Measurements from ENCODE around the gene HIBADH. TPM values are rescaled to one million over a fixed set of nuclear protein-coding genes. Genes with fewer than 3 reads are reported as not detected.
"Not testable (repeated sequence)": the region's sequence is repeated elsewhere in the genome, so short reads cannot be mapped to it uniquely, and the experiment has no call there.

HIBADH gene
- total RNA-seq, 2 experiments from 2014 or later: 12.8 TPM

DNA sequence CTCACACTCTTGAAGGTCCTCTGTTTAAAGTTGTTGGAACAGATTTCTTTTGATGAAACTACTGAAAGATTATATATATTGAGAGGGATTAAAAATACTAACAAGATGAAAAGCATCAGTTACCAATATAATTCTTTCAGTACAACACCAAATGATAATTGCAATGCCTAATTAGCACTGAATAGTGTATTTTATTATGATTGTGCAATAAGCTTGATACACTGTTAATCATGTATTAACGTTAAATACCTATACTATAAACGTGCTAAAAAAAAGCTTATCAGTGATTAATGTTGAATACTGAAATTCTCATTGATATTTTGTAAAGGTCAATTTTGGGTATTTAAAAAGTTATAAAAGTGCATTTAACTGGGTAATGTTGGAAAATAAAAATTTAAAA lies 61.5 kb downstream of the HIBADH start:
- Mint-ChIP-seq H3K27ac (no peak overlapping the region), H3K27me3 (no peaks in the 10 kb centered on the region), H3K4me1 (no peaks in the 10 kb centered on the region), H3K36me3 (ENCODE audit: low read depth) (no peaks in the 10 kb centered on the region), H3K9me3 (no peaks in the 10 kb centered on the region), H3K4me3 (no peak overlapping the region)
- DNase-seq: no peak
- CTCF ChIA-PET: no interaction called here
- POLR2A ChIA-PET: no interaction called here

DNA sequence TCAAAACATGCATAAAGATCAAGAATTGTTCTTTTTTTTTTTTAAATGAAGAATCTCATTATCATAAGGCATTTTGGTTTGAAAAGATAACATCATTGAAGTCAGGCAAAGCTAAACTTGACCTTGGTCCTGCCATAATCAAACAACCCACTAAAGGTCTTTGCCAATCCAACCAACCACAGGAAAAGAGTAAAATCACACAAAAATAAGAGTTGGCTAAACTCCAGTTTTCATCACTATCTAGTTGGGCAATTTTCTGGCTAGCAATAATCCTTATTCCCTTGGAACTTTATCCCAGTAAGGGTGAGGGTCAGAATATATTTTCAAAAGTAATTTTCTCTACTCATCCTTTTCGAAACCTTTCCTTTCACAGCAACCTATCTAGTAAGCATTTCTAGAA lies 62.4 kb downstream of the HIBADH start:
- H3K27me3 Mint-ChIP-seq: no peaks in the 10 kb centered on the region
- POLR2A ChIA-PET: no interaction called here
- CTCF ChIA-PET: no interaction called here
- no peaks in the 10 kb centered on the region for H3K9me3 Mint-ChIP-seq
- no peaks in the 10 kb centered on the region for H3K36me3 Mint-ChIP-seq (ENCODE audit: low read depth)
- no peak overlapping the region for H3K4me3 Mint-ChIP-seq
- no peaks in the 10 kb centered on the region for H3K4me1 Mint-ChIP-seq
- H3K27ac Mint-ChIP-seq: no peak overlapping the region
- no peak for DNase-seq

DNA sequence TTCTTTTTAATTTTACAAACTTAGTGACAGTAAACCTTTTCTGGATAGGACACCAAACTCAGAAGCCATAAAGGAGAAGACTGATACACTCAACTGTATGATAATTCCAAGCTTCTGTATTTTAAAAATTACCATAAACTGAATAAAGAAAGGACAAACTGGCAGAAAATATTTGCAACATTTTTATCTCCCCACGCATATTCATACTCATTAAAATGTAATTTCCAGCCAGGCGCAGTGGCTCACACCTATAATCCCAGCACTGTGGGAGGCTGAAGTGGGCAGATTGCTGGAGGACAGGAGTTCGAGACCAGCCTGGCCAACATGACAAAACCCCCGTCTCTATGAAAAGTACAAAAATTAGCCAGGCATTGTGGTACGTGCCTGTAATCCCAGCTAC lies 67.7 kb downstream of the HIBADH start:
- no peaks in the 10 kb centered on the region for H3K27me3 Mint-ChIP-seq
- no peak for DNase-seq
- no peaks in the 10 kb centered on the region for H3K36me3 Mint-ChIP-seq (ENCODE audit: low read depth)
- POLR2A ChIA-PET: no interaction called here
- no peak overlapping the region for H3K4me3 Mint-ChIP-seq
- no peak overlapping the region for H3K27ac Mint-ChIP-seq
- CTCF ChIA-PET: no interaction called here
- H3K9me3 Mint-ChIP-seq: no peaks in the 10 kb centered on the region
- no peaks in the 10 kb centered on the region for H3K4me1 Mint-ChIP-seq

DNA sequence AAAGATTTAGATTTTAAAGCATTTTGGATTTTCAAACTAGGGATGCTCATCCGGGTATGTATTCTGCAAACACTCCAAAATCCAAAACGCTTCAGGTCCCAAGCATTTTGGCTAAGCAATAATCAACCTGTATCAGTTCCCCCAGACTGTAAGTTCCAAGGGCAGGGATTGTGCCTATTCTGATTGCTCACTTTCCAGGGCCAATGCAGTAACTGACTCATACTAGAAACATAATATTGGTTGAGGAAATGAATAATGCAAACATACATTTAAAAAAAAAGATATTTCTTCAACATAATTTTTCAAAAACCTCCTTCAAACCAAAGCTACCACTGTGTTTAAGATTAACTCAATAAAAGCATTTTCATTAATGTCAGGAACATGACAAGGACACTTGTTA lies 69.5 kb downstream of the HIBADH start:
- Mint-ChIP-seq H3K4me1 (no peaks in the 10 kb centered on the region), H3K27me3 (no peaks in the 10 kb centered on the region), H3K9me3 (no peaks in the 10 kb centered on the region), H3K36me3 (ENCODE audit: low read depth) (no peaks in the 10 kb centered on the region), H3K4me3 (no peak overlapping the region), H3K27ac (no peak overlapping the region)
- DNase-seq: no peak
- ChIA-PET CTCF (no interaction called here), POLR2A (no interaction called here)

DNA sequence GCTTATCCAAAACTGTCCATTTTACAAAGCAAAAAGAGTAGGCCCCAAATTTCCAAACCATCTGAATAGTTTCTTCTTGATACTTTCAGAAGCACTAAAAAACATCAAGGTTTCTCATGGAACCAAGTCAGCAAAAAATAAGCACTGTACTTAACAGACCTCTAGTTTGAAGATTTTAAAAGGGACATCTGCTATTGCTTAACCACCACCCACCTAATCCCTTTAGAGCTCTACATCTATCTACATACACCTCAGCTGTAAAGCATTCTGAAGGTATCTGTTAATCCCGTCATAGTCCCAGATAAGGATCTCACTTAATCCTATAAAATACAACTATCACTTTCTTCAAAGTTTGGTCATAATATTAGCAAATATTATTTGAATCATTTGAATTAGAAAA lies 72.3 kb downstream of the HIBADH start:
- H3K4me1 Mint-ChIP-seq: no peaks in the 10 kb centered on the region
- H3K27me3 Mint-ChIP-seq: peaks cover 3% of the 10 kb centered on the region
- DNase-seq: no peak
- H3K4me3 Mint-ChIP-seq: no peak overlapping the region
- ChIA-PET POLR2A (no interaction called here), CTCF (interaction anchor here (0.8 kb wide), 1 partner anchor 16 kb away, joined by 3 read pairs; no protein-coding TSS in a partner anchor)
- no peak overlapping the region for H3K27ac Mint-ChIP-seq
- no peaks in the 10 kb centered on the region for H3K36me3 Mint-ChIP-seq (ENCODE audit: low read depth)
- no peaks in the 10 kb centered on the region for H3K9me3 Mint-ChIP-seq

DNA sequence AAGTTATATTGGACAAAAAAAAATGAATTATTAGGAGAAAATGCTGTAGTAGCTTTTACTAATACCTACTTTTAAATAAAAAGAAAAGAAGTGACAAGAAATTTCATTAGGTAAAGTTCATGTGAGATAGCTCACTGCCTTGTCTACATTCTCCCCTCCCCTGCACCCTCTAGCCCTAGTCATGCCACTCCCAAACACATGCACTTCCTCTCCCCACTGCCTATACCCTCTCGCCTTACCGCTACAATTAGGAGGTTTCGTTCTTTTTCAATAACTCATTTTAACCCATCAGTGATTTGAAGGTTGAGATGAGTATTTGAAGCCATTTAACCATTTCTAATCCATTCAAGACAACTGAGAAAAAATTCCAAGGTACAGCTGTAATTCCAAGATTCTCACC lies 75.3 kb downstream of the HIBADH start:
- CTCF ChIA-PET: no interaction called here

DNA sequence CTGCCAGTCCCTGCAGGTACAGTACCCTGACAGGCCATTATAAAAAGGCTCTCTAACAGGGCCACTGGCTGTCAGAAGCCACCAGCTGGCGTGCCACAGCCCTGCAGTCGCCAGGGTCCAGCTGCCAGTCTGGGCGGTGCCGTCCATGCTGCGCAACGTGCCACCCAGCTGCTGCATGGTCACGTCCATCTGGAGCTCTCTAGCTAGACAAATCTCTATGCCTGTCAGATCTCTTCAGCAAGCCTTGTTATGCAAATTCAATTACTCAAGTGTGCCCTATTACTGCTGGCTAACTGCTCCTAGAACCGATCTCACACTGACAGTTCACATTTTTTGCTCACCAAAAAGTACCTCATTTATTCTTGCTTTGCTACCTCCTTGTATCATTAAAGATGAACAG lies 75.9 kb downstream of the HIBADH start:
- ChIA-PET POLR2A (no interaction called here), CTCF (interaction anchor here (0.5 kb wide), 1 partner anchor 21 kb away, joined by 4 read pairs; no protein-coding TSS in a partner anchor)
- no peaks in the 10 kb centered on the region for H3K36me3 Mint-ChIP-seq (ENCODE audit: low read depth)
- H3K9me3 Mint-ChIP-seq: no peaks in the 10 kb centered on the region
- no peaks in the 10 kb centered on the region for H3K4me1 Mint-ChIP-seq
- peaks cover 3% of the 10 kb centered on the region for H3K27me3 Mint-ChIP-seq
- no peak overlapping the region for H3K4me3 Mint-ChIP-seq
- DNase-seq: no peak
- H3K27ac Mint-ChIP-seq: no peak overlapping the region

More for the DNA sequence above, 75.3 kb downstream of the HIBADH start:
- Mint-ChIP-seq H3K4me3 (no peak overlapping the region), H3K4me1 (no peaks in the 10 kb centered on the region), H3K27me3 (peaks cover 3% of the 10 kb centered on the region), H3K36me3 (ENCODE audit: low read depth) (no peaks in the 10 kb centered on the region), H3K9me3 (no peaks in the 10 kb centered on the region), H3K27ac (no peak overlapping the region)
- POLR2A ChIA-PET: no interaction called here
- no peak for DNase-seq

DNA sequence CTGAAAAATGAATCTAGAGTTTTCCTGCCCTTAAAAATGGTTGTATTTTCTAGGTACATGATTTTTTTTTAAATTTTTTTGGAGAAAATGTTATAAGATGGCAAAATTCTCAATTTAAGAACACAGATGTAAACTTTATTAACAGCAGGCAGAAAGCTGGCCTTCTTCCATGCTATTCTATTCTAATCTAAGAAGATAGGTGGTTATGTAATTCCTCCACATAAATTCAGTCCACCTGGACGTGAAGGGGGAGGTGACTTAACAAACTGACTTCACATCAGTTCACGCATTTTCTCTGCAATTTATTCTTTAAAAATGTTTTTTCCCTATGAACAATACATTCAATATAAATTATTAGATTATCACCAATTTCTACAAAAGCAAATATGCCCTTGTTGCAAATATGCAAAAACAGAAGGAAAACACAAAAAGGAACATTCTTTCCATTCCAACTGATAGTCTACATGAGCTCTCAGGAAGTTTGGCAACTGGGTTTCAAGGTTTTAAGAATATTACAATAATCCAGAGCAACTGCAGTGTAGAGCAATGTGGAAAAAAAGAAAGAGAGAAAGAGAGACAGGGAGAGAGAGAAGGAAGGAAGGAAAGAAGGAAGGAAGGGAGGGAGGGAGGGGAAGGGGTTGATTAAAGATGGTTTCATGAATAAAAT lies 76.8 kb downstream of the HIBADH start:
- Mint-ChIP-seq H3K9me3 (no peaks in the 10 kb centered on the region), H3K4me1 (no peaks in the 10 kb centered on the region), H3K27me3 (peaks cover 3% of the 10 kb centered on the region), H3K36me3 (ENCODE audit: low read depth) (no peaks in the 10 kb centered on the region), H3K27ac (no peak overlapping the region), H3K4me3 (no peak overlapping the region)
- POLR2A ChIA-PET: no interaction called here
- DNase-seq: no peak
- CTCF ChIA-PET: interaction anchor here (0.5 kb wide), 1 partner anchor 22 kb away, joined by 4 read pairs; no protein-coding TSS in a partner anchor

DNA sequence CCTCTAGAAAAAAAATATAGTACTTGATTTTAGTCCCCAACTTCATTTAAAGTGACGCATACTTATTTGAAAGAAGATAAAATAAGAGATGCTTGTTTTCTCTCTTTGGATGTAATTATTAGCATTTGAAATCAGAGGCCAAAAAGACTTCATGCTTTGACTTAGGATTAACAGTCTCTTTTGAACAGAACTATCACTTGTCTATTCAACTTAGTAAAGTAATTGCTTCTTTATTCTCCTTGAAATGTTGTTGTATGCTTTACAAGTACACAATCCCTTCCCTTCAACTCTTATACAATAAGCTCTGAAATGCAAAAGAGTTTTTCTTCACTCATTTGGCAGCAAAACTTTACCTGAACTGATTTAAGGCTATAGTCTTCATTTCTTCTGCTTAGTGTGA lies 80.8 kb downstream of the HIBADH start:
- POLR2A ChIA-PET: no interaction called here
- CTCF ChIA-PET: no interaction called here
- H3K27me3 Mint-ChIP-seq: no peaks in the 10 kb centered on the region

DNA sequence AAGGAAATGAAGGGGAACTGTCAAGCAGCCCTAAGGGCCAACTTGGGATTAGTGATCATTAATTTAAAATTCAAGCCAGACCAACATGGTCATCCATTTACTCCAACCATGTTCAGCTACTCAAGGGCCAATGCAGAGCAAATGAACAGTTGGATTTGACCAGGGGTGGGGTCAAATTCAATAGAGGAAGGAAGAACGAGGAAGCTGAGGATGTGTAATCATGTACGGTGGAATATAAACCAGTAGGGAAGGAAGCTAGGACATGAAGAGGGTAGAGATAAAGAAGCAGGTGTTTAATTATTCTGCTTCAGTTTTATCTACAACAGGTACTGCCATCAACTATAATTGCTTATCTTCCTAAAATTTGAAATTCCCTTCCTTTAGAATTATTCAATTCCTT lies 81.6 kb downstream of the HIBADH start:
- H3K4me3 Mint-ChIP-seq: no peak overlapping the region
- H3K9me3 Mint-ChIP-seq: no peaks in the 10 kb centered on the region
- DNase-seq: no peak
- H3K27ac Mint-ChIP-seq: no peak overlapping the region
- H3K4me1 Mint-ChIP-seq: no peaks in the 10 kb centered on the region
- ChIA-PET POLR2A (no interaction called here), CTCF (interaction anchor here (1.1 kb wide), 1 partner anchor 11 kb away, joined by 3 read pairs; no protein-coding TSS in a partner anchor)
- H3K36me3 Mint-ChIP-seq (ENCODE audit: low read depth): no peaks in the 10 kb centered on the region
- no peaks in the 10 kb centered on the region for H3K27me3 Mint-ChIP-seq

More for the DNA sequence above, 80.8 kb downstream of the HIBADH start:
- DNase-seq: no peak
- Mint-ChIP-seq H3K36me3 (ENCODE audit: low read depth) (no peaks in the 10 kb centered on the region), H3K9me3 (no peaks in the 10 kb centered on the region), H3K27ac (no peak overlapping the region), H3K4me3 (no peak overlapping the region), H3K4me1 (no peaks in the 10 kb centered on the region)

DNA sequence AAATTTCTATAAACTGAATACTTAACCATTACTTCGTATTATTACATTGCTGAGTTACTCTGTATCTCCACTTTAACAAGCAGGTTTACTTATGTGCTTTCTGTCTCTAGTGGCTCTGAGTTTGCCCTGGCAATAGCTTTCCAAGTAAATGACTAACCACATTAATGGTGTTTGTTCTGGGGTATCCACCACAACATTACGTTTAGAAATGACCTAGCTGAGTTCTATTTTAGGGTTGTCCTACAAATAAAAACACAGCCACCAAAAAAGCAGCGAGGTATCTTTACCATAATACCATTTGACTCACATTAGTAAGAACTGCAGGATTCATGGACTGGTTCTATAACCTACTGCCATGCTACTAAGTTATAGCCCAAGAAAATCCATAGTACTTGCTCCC lies 83.1 kb downstream of the HIBADH start:
- Mint-ChIP-seq H3K27ac (no peak overlapping the region), H3K27me3 (no peaks in the 10 kb centered on the region)
- CTCF ChIA-PET: no interaction called here

DNA sequence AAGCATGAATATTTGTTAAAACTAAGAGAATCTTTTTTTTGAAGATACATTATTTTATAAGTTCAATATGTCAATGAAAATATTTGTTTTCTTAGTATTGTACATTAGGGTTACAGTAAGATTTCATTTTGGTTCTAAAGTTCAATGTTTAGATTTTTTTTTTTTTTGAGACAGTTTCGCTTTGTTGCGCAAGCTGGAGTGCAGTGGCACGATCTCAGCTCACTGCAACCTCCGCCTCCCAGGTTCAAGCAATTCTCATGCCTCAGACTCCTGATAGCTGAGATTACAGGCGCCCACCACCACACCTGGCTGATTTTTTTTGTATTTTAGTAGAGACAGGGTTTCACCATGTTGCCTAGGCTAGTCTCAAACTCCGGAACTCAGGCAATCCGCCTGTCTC lies 84.5 kb downstream of the HIBADH start:
- H3K9me3 Mint-ChIP-seq; H3K4me1 Mint-ChIP-seq; H3K4me3 Mint-ChIP-seq; POLR2A ChIA-PET; H3K27me3 Mint-ChIP-seq; H3K36me3 Mint-ChIP-seq (ENCODE audit: low read depth); DNase-seq; CTCF ChIA-PET; H3K27ac Mint-ChIP-seq: not testable (repeated sequence)

More for the DNA sequence above, 83.1 kb downstream of the HIBADH start:
- Mint-ChIP-seq H3K36me3 (ENCODE audit: low read depth) (no peaks in the 10 kb centered on the region), H3K9me3 (no peaks in the 10 kb centered on the region), H3K4me1 (no peaks in the 10 kb centered on the region), H3K4me3 (no peak overlapping the region)
- DNase-seq: no peak
- POLR2A ChIA-PET: no interaction called here

DNA sequence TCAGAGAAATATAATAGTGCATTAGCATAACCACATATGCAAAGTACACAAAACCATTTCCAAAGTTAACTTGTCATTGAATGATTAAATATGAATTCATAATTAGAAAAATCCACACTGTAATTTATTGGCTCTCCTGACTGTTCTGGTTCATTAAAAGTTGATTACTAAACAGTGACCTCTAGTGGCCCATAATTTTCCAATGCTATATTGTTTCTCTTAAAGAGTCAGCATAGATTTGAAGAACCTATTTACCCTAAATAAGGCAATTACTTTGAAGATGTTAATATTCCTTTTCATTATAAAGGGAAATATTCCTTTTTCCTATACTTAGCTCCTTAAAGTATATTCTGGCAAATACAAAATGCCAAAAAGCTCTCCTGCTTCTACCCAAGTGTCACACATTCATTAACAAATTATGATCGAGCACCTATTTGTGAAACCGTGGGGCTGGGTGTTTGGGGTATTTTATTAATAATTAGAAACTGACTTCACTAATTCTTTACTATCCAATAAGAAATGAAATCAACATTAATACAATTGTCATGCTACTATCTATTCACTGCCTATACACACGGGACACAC lies 86.2 kb downstream of the HIBADH start:
- Mint-ChIP-seq H3K27me3 (no peaks in the 10 kb centered on the region), H3K36me3 (ENCODE audit: low read depth) (no peaks in the 10 kb centered on the region), H3K4me3 (no peak overlapping the region), H3K4me1 (no peaks in the 10 kb centered on the region), H3K9me3 (no peaks in the 10 kb centered on the region), H3K27ac (no peak overlapping the region)
- ChIA-PET CTCF (no interaction called here), POLR2A (no interaction called here)
- DNase-seq: no peak

DNA sequence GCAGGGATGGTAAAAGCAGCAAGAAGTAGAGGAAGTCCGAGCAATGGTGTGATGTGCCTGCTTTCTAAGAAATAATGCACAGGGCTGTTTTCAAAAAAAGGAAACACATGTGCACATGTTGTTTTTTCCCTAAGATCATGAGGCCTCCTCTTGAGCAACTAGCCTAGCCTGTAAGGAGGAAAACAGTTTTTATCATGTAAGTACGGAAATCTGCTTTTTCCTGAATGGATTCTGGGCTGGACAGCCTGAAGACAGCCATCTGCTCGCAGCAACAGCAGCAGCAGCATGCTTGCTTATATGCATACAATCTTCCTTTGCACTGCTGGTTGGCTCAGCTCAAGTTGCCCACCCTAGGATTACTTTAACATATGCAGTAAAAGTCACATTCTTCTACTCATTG lies 87.1 kb downstream of the HIBADH start:
- CTCF ChIA-PET: no interaction called here
- POLR2A ChIA-PET: no interaction called here
- H3K9me3 Mint-ChIP-seq: no peaks in the 10 kb centered on the region

More for the DNA sequence above, 87.1 kb downstream of the HIBADH start:
- Mint-ChIP-seq H3K27ac (no peak overlapping the region), H3K4me1 (no peaks in the 10 kb centered on the region), H3K27me3 (no peaks in the 10 kb centered on the region), H3K36me3 (ENCODE audit: low read depth) (no peaks in the 10 kb centered on the region), H3K4me3 (no peak overlapping the region)
- DNase-seq: no peak

Measured in activated CD4-positive, alpha-beta T cell treated with anti-CD3 and anti-CD28 coated beads, Interleukin-2, amount 10 ng/mL, durations not matched to agents 7 days and 5 days (primary cell).